Measurements from ENCODE around the gene ITCH. TPM values are rescaled to one million over a fixed set of nuclear protein-coding genes. Genes with fewer than 3 reads are reported as not detected.

ITCH gene
- total RNA-seq, 5 donors from 2014 or later (not counting 1 experiment from before 2014, with no cell fraction given): 50.5 to 63.6 (median 53.3) TPM

DNA sequence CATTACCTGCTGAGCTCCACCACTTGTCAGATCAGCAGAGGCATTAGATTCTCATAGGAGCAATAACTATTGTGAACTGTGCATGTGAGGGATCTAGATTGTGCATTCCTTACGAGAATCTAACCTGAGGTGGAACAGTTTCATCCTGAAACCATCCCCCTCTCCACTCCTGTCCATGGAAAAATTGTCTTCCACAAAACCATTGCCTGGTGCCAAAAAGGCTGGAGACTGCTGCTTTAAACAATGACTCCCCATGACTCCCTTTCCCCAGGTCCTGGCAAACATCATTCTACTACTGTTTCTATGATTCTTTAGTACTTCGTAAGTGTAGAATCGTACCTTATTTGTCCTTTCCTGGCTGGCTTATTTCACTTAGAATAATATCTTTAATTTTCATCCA lies 143.4 kb downstream of the ITCH start:
- peaks cover 30% of the 10 kb centered on the region for H3K36me3 Mint-ChIP-seq
- Histone ChIP-seq H3K36me3 (ENCODE audit: control insufficient read depth in 2 of 2, extremely low read depth in 1 of 2, insufficient read depth in 1 of 2, low read length in 1 of 2) (peaks cover 0 to 43% of the 10 kb centered on the region in 2 donors), H3K4me1 (ENCODE audit: control insufficient read depth in 1 of 2, extremely low read depth in 1 of 2, insufficient read depth in 2 of 2, low read length in 2 of 2) (no peaks in the 10 kb centered on the region), H3K4me3 (ENCODE audit: control insufficient read depth in 1 of 2, extremely low read depth in 1 of 2, low read length in 1 of 2) (no peak overlapping the region), H3K27ac (ENCODE audit: low read length) (no peak overlapping the region), H3K27me3 (replicated peaks in 1 of 2; ENCODE audit: control insufficient read depth in 2 of 2, extremely low read depth in 1 of 2, insufficient read depth in 2 of 2, low read length in 1 of 2) (no peaks in the 10 kb centered on the region), H3K9me3 (no peaks in the 10 kb centered on the region)
- ChIA-PET POLR2A (no interaction called here), CTCF (interaction anchor here in 1 of 2 donors (1.0 kb wide), 1 partner anchor 9 kb away, joined by 6 read pairs; no protein-coding TSS in a partner anchor)
- no peak overlapping the region for H3K4me3 Mint-ChIP-seq
- peaks cover 0 to 6% (median 2%) of the 10 kb centered on the region in 3 donors for H3K4me1 Mint-ChIP-seq
- DNase-seq (no peak), ATAC-seq (replicated peaks in 1 of 4) (no peak)
- H3K27me3 Mint-ChIP-seq: no peaks in the 10 kb centered on the region
- H3K9me3 Mint-ChIP-seq: no peaks in the 10 kb centered on the region
- no peak overlapping the region for H3K27ac Mint-ChIP-seq
- WGBS (ENCODE audit: insufficient coverage): 100% methylated on average over 1 of the region's 3 CpGs

DNA sequence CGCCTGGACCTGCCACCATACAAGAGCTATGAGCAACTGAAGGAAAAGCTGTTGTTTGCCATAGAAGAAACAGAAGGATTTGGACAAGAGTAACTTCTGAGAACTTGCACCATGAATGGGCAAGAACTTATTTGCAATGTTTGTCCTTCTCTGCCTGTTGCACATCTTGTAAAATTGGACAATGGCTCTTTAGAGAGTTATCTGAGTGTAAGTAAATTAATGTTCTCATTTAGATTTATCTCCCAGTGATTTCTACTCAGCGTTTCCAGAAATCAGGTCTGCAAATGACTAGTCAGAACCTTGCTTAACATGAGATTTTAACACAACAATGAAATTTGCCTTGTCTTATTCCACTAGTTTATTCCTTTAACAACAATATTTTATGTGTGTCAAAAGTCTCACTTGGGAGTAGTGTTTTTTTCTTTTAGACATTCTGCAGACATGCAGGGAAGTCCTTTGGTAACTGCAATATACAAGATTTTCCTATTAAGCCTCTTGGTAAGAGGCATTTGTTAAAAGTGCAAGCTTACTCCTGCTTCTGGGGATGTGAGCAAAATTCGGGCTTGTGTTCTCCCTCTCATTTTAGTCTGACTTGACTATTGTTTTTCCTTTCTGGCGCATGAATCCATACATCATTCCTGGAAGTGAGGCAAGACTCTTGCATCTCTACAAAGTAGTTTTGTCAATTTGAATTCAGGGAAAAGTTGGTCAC lies 144.8 kb downstream of the ITCH start:
- Histone ChIP-seq H3K27ac (ENCODE audit: low read length) (no peak overlapping the region), H3K36me3 (ENCODE audit: control insufficient read depth in 2 of 2, extremely low read depth in 1 of 2, insufficient read depth in 1 of 2, low read length in 1 of 2) (peaks cover 0 to 43% of the 10 kb centered on the region in 2 donors), H3K27me3 (replicated peaks in 1 of 2; ENCODE audit: control insufficient read depth in 2 of 2, extremely low read depth in 1 of 2, insufficient read depth in 2 of 2, low read length in 1 of 2) (no peaks in the 10 kb centered on the region), H3K4me3 (ENCODE audit: control insufficient read depth in 1 of 2, extremely low read depth in 1 of 2, low read length in 1 of 2) (no peak overlapping the region), H3K9me3 (no peaks in the 10 kb centered on the region), H3K4me1 (ENCODE audit: control insufficient read depth in 1 of 2, extremely low read depth in 1 of 2, insufficient read depth in 2 of 2, low read length in 2 of 2) (no peaks in the 10 kb centered on the region)
- DNase-seq: no peak
- CTCF ChIA-PET: no interaction called here
- POLR2A ChIA-PET: no interaction called here
- ATAC-seq (replicated peaks in 1 of 4): no peak
- Mint-ChIP-seq H3K9me3 (no peaks in the 10 kb centered on the region), H3K27ac (peak overlapping the region in 1 of 2 donors; percentile 40), H3K36me3 (peaks cover 25% of the 10 kb centered on the region), H3K27me3 (no peaks in the 10 kb centered on the region), H3K4me3 (no peak overlapping the region), H3K4me1 (peaks cover 3 to 9% (median 8%) of the 10 kb centered on the region in 3 donors)
- no CpG with 5 or more reads among the region's 4 CpGs for WGBS (ENCODE audit: insufficient coverage)

DNA sequence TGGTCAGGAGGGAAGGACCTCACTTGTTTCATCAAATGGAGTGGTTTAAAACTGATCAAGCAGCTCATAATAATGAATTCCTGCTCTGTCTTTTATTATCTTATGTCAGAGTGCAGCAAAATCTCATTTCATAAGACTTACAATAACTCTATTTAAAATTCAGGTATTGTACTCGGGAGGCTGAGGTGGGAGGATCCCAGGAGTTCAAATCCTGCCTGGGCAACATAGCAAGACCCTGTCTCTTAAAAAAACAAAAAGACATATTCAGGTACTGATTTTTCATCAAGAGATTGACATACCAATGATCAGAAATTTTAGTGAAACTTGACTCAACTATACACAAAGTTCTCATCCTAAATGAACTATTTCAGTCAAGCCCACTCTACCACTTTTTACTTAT lies 147.5 kb downstream of the ITCH start:
- Mint-ChIP-seq H3K9me3 (no peaks in the 10 kb centered on the region), H3K4me3 (no peak overlapping the region), H3K27ac (peak overlapping the region in 1 of 2 donors; percentile 39), H3K36me3 (peaks cover 18% of the 10 kb centered on the region), H3K27me3 (no peaks in the 10 kb centered on the region), H3K4me1 (peaks cover 22 to 29% (median 28%) of the 10 kb centered on the region in 3 donors)
- Histone ChIP-seq H3K27ac (ENCODE audit: low read length) (no peak overlapping the region), H3K9me3 (no peaks in the 10 kb centered on the region), H3K4me1 (ENCODE audit: control insufficient read depth in 1 of 2, extremely low read depth in 1 of 2, insufficient read depth in 2 of 2, low read length in 2 of 2) (peaks cover 3% of the 10 kb centered on the region in 2 experiments), H3K36me3 (ENCODE audit: control insufficient read depth in 2 of 2, extremely low read depth in 1 of 2, insufficient read depth in 1 of 2, low read length in 1 of 2) (peaks cover 0 to 26% of the 10 kb centered on the region in 2 donors), H3K4me3 (ENCODE audit: control insufficient read depth in 1 of 2, extremely low read depth in 1 of 2, low read length in 1 of 2) (no peak overlapping the region), H3K27me3 (replicated peaks in 1 of 2; ENCODE audit: control insufficient read depth in 2 of 2, extremely low read depth in 1 of 2, insufficient read depth in 2 of 2, low read length in 1 of 2) (no peaks in the 10 kb centered on the region)
- POLR2A ChIA-PET: no interaction called here
- ATAC-seq (replicated peaks in 1 of 4) (no peak), DNase-seq (no peak)
- no CpG with 5 or more reads among the region's 1 CpG for WGBS (ENCODE audit: insufficient coverage)
- CTCF ChIA-PET: no interaction called here

DNA sequence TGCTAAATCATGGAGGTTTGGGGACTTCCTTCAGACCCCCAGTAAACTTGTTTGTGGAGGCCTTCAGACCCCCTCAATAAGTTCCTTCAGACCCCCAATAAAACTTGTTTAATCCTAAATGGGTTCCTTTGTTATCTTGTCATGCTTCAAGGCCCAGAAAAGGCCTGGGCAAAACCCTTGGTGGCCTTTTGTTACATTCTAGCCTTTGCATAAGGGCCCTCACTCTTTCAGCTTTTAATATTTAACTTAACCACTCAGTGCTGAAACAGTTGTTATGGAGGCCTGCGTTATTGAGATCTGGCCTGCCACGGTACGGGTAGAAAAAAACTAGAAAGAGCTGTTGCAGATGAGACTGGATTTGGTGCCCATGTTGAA lies 148.8 kb downstream of the ITCH start:
- H3K27me3 ChIP-seq (replicated peaks in 1 of 2; ENCODE audit: control insufficient read depth in 2 of 2, extremely low read depth in 1 of 2, insufficient read depth in 2 of 2, low read length in 1 of 2): no peaks in the 10 kb centered on the region
- Mint-ChIP-seq H3K27me3 (no peaks in the 10 kb centered on the region), H3K4me1 (peaks cover 22 to 31% (median 28%) of the 10 kb centered on the region in 3 donors), H3K9me3 (no peaks in the 10 kb centered on the region), H3K27ac (peak overlapping the region in 1 of 2 donors; percentile 62), H3K4me3 (no peak overlapping the region), H3K36me3 (peaks cover 8% of the 10 kb centered on the region)
- H3K4me3 ChIP-seq (ENCODE audit: control insufficient read depth in 1 of 2, extremely low read depth in 1 of 2, low read length in 1 of 2): no peak overlapping the region
- H3K4me1 ChIP-seq (ENCODE audit: control insufficient read depth in 1 of 2, extremely low read depth in 1 of 2, insufficient read depth in 2 of 2, low read length in 2 of 2): peaks cover 3 to 5% of the 10 kb centered on the region in 2 experiments
- no CpG with 5 or more reads among the region's 3 CpGs for WGBS (ENCODE audit: insufficient coverage)
- no peak for ATAC-seq (replicated peaks in 1 of 4)
- no peak for DNase-seq
- no peak overlapping the region for H3K27ac ChIP-seq (ENCODE audit: low read length)
- H3K36me3 ChIP-seq (ENCODE audit: control insufficient read depth in 2 of 2, extremely low read depth in 1 of 2, insufficient read depth in 1 of 2, low read length in 1 of 2): peaks cover 0 to 14% of the 10 kb centered on the region in 2 donors
- no peaks in the 10 kb centered on the region for H3K9me3 ChIP-seq
- POLR2A ChIA-PET: no interaction called here
- CTCF ChIA-PET: no interaction called here

DNA sequence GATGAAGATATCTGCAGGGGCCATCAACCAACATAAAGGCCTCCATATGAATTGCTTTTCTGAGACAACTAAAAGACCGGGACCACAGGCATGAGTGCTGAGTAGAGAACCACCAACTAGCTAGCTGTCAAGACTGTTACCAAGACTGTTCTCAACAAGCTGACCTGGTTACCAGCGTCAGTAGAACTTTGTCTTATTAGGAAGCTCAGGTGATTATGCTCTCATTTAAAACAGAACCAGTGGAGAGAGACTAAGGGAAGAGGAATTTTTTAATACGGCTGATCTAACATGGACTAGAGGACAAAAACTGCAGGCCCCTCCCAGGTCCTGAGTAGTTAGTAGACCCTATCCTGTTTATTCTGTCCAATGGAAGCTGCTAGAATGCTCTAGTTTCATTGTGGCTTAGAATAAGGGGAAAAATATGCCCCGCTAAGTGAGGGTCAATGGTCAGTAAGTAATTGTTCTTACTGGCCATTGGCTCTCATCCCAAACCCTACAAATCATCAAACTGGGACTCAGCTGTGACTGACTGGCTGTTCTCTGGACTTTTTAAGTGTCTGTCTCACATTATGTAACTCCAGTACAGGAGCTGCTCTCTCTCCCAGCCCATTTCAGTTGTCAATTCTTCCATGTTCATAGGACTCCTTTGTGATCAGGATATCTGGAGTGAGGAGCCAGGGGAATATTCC lies 149.3 kb downstream of the ITCH start:
- peak overlapping the region; percentile 52 for H3K27ac ChIP-seq (ENCODE audit: low read length)
- ChIA-PET POLR2A (no interaction called here), CTCF (interaction anchor here in 1 of 2 donors (0.5 kb wide), 1 partner anchor 42 kb away, joined by 3 read pairs; no protein-coding TSS in a partner anchor)

DNA sequence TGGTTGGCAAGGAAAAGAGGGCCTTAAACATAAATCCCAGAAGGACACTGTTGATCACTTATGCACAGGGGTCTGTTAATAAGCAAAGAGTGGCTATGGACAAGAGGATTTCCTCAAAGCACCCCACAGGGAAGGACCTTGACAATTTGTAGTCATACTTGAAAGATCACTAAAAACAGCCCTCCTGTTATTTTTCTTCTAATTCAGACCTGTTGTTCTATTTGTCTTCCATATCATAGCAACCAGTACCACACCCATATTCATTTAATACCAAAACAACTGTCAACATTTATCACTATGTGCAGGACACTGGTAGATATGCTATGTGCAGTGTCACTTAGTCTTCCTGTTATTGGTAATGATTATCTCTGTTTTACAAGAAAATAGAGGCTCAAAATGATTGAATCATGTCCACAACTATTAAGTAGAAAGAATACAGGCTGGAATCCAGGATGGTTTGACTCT lies 149.9 kb downstream of the ITCH start:
- Histone ChIP-seq H3K36me3 (ENCODE audit: control insufficient read depth in 2 of 2, extremely low read depth in 1 of 2, insufficient read depth in 1 of 2, low read length in 1 of 2) (peaks cover 0 to 9% of the 10 kb centered on the region in 2 donors), H3K27me3 (replicated peaks in 1 of 2; ENCODE audit: control insufficient read depth in 2 of 2, extremely low read depth in 1 of 2, insufficient read depth in 2 of 2, low read length in 1 of 2) (no peaks in the 10 kb centered on the region), H3K4me1 (ENCODE audit: control insufficient read depth in 1 of 2, extremely low read depth in 1 of 2, insufficient read depth in 2 of 2, low read length in 2 of 2) (peaks cover 5 to 12% of the 10 kb centered on the region in 2 experiments), H3K4me3 (ENCODE audit: control insufficient read depth in 1 of 2, extremely low read depth in 1 of 2, low read length in 1 of 2) (no peak overlapping the region), H3K27ac (ENCODE audit: low read length) (peak overlapping the region; percentile 52), H3K9me3 (no peaks in the 10 kb centered on the region)
- ChIA-PET CTCF (interaction anchor here in 1 of 2 donors (0.5 kb wide), 1 partner anchor 45 kb away, joined by 3 read pairs; no protein-coding TSS in a partner anchor), POLR2A (no interaction called here)
- H3K27ac Mint-ChIP-seq: peak overlapping the region; percentile 55 to 62
- peak in 1 of 35 experiments; percentile 14 for DNase-seq
- H3K36me3 Mint-ChIP-seq: peaks cover 3% of the 10 kb centered on the region
- H3K27me3 Mint-ChIP-seq: no peaks in the 10 kb centered on the region
- ATAC-seq (replicated peaks in 1 of 4): no peak
- H3K9me3 Mint-ChIP-seq: no peaks in the 10 kb centered on the region
- peak overlapping the region in 1 of 3 donors; percentile 1 for H3K4me3 Mint-ChIP-seq
- H3K4me1 Mint-ChIP-seq: peaks cover 26 to 34% (median 32%) of the 10 kb centered on the region in 3 donors

More for the DNA sequence above, 149.3 kb downstream of the ITCH start:
- no peaks in the 10 kb centered on the region for H3K9me3 Mint-ChIP-seq
- DNase-seq (no peak), ATAC-seq (replicated peaks in 1 of 4) (no peak)
- H3K36me3 Mint-ChIP-seq: peaks cover 8% of the 10 kb centered on the region
- no peaks in the 10 kb centered on the region for H3K27me3 ChIP-seq (replicated peaks in 1 of 2; ENCODE audit: control insufficient read depth in 2 of 2, extremely low read depth in 1 of 2, insufficient read depth in 2 of 2, low read length in 1 of 2)
- no peaks in the 10 kb centered on the region for H3K27me3 Mint-ChIP-seq
- WGBS (ENCODE audit: insufficient coverage): 94% methylated on average over 2 of the region's 4 CpGs
- peaks cover 5 to 7% of the 10 kb centered on the region in 2 experiments for H3K4me1 ChIP-seq (ENCODE audit: control insufficient read depth in 1 of 2, extremely low read depth in 1 of 2, insufficient read depth in 2 of 2, low read length in 2 of 2)
- peaks cover 0 to 14% of the 10 kb centered on the region in 2 donors for H3K36me3 ChIP-seq (ENCODE audit: control insufficient read depth in 2 of 2, extremely low read depth in 1 of 2, insufficient read depth in 1 of 2, low read length in 1 of 2)
- no peak overlapping the region for H3K4me3 ChIP-seq (ENCODE audit: control insufficient read depth in 1 of 2, extremely low read depth in 1 of 2, low read length in 1 of 2)
- H3K4me1 Mint-ChIP-seq: peaks cover 22 to 31% (median 28%) of the 10 kb centered on the region in 3 donors
- peak overlapping the region in 1 of 2 donors; percentile 62 for H3K27ac Mint-ChIP-seq
- no peak overlapping the region for H3K4me3 Mint-ChIP-seq
- H3K9me3 ChIP-seq: no peaks in the 10 kb centered on the region
